Uterus (tissue), 2 donors: ENCODE data around the gene GLB1L3.

ENCODE experiments used
- CTCF ChIP-seq, 4 experiments: fragments of 200-600 bp in 2 of 4; fragments of 450-650 bp in 2 of 4; sonication (generic) in 2 of 4; IDR thresholded peaks; one replicate each; pipeline ENCODE4 v1.5.1; 2016 to 2019; ENCODE audit warnings: antibody characterized with exemption in 4 of 4, mild to moderate bottlenecking in 2 of 4, moderate library complexity in 1 of 4
- POLR2A ChIP-seq, 2 donors: fragments of 450-650 bp; IDR thresholded peaks; one replicate each; pipeline ENCODE4 v1.6.1; 2016; ENCODE audit warnings: antibody characterized with exemption in 2 of 2, mild to moderate bottlenecking in 1 of 2, moderate library complexity in 1 of 2

DNA sequence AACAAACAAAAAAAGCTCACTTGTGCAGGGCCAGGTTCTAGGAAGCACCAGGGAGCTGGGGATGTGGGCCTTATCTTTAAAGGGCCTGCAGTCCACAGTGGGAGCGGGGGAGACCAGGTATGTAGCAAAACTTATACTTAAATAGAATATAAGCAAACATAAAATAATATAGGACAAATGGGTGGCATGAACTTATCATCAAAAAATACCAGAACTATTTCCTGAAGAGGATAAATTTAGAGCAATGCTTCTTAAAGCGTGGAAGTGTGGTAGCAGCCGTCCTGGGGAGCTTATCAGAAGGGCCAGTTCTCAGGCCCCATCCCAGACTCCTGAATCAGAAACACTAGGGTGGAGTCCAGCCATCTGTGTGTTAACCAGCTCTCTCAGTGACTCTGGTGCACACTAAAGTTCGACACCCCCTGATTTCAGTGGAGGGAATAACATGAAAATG, 42.4 kb upstream of the GLB1L3 start:
- TF ChIP-seq CTCF (IDR thresholded peaks at IDR 0.05) (no peak), POLR2A (IDR thresholded peaks at IDR 0.05) (no peak)
